SH-SY5Y (cell line): ENCODE measurements around the gene PLXNB1.

ENCODE experiments used
- GATA2 ChIP-seq: IDR thresholded peaks from 2 replicates; pipeline ENCODE4 v1.6.1; 2011; ENCODE audit warnings: mild to moderate bottlenecking, low read depth, low read length
- GATA3 ChIP-seq: IDR thresholded peaks from 2 replicates; pipeline ENCODE4 v1.6.1; 2011; ENCODE audit warnings: low read depth, mild to moderate bottlenecking, low read length, moderate library complexity

The PLXNB1 gene

DNA sequence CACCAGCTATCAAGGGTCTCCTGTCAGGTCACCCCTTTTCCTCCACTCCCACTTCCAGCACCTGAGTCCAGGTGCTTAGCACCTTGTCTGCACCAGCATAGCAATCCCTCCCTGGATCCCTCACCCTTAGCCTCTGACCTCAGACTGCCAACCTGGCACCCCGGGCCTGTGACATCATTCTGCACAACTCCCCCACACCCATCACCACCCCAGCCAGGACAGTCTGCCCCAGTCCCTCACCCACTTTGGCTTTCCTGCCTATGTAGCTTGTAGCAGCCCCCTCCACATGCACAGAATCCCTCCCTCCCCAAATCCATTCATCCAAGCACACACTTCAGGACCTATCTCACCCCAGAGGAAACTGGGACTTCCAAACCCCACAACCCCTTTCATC, 819 bp upstream of the PLXNB1 start:
- TF ChIP-seq GATA3 (no peak), GATA2 (no peak)

DNA sequence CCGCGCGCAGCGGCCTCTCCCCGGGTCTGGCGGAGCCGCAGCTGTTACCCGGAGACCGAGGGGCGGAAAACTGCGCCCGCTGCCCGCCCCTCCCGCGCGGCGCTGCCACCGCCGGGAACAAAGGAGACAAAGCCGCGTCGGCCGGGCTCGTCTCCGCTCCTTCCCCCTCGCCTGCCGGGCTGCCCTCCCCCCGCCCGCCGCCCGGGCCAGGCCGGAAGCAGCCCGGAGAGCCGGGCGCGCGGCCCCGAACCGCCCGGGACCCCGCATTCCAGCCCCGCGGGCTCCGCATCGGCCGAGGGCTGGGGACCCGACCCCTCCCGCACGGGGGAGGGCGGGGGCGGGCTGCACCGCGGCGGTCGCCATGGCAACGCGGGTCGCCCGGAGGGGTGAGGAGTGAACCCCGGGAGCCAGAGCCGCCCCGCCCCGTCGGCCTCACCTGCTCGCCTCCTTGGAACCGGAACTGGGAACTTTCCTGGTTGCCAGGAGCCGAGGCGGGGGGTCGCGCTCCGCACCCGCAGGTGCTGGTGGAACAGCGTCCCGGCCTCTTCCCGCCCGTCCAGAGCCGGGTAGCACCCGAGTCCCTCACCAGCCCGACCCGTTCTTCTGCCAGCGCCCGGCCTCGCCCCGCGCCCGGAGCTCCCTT, 448 bp downstream of the PLXNB1 start:
- TF ChIP-seq GATA3: no peak
- TF ChIP-seq GATA2: no peak

DNA sequence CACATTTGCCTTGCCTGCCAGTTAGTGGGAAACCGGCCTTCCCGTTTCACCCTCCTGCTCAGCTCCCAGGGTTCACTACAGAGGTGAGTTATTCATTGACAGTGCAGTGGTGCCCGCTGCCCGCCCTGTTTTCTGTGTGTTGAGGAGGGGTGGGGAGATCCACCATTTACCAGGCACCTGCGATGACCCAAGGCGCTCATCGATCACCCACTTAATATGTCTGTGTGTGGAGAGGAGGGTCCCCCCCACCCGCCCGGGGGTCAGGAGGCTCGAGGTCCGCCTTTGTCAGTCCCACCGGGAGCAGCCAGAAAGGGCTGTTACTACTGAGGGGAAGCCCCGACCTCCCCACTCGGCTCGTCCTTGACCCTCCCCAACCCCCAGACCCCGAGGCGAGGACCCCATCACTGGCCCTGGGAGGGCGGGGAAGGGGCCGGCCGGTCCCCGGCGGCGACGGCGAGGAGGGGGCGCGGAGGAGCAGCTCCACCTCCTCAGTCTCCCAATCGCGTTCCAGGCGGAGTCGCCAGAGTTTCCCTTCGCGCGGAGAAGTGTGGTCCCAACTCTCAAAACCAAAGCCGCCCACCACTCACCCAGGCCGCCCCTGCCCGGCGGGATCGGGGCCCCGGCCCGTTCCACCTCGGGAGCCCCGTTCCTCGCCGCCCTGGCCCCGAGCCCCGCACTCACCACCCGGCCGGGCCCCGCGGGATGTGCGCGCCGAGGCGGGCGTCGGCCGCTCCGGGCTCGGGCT, 1.1 kb downstream of the PLXNB1 start:
- TF ChIP-seq GATA2 (no peak), GATA3 (no peak)

DNA sequence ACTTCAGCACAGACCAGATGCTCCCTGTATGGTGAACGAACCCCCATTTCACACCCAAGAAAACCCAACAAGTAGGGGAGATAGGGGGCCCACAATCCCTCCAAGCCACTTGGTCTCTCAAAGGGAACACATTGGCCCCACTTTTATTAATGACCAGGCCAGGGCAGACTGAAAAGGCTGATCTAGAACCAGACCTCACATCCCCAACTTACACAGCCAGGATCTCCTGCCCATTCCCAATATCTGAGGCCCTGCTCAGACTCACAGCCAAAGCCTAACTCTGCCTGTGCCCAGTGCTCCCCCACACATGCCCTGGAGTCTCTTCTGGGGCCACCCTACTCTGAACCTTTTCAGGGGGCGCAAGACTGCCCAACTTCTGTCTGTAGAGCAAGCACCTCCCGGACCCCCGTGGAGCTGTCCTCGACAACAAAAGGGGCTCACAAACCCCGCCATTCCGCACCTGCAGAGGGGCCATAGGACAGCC, 1.8 kb downstream of the PLXNB1 start:
- no peak for TF ChIP-seq GATA3
- no peak for TF ChIP-seq GATA2

DNA sequence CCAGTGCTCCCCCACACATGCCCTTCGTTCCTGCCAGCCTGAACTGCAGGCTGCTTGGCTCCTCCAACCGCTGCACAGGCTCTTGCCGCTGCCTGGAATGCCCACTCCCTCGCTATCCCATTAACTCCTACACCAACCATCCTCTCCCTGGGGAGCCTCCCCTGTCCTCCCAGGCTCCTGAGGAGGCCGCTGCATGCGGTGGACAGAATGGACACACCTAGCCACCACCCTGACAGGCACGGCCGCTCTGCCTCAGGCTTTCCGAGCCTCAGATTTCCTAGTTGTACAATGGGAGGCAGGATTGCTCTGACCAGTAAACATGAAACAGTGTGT, 2.3 kb downstream of the PLXNB1 start:
- TF ChIP-seq GATA2 (no peak), GATA3 (no peak)

DNA sequence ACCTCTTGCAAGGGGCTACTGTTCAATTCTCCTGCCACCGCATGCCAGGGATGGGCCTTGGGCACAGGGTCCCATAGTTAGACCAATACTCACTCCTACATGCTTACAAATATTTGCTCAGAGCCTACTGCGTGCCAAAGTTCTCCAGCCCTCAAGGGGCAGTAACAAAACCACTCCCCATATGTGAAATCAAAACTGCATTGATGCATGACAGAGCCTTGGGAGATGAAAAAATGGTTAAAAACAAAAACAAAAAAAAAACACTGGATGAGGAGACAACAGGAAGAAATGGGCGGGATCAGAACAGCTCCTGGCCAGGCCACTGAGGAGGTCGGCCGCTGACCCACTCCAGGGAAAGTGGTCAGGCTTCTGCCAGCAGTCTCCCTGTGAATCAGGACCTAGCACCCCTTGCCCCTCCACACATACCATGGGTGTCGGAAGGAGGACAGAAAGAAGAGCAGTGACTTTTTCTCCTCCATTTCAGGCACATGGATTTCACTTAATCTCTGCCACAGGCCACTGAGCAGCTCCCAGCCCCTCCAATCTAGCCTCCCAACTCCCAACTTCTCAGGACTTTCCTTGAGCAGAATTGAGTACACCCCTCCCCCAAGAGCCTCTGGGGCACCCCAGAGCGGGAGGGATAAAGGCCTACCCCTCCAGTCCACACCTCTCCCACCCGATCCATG, 2.8 kb downstream of the PLXNB1 start:
- TF ChIP-seq GATA3: no peak

DNA sequence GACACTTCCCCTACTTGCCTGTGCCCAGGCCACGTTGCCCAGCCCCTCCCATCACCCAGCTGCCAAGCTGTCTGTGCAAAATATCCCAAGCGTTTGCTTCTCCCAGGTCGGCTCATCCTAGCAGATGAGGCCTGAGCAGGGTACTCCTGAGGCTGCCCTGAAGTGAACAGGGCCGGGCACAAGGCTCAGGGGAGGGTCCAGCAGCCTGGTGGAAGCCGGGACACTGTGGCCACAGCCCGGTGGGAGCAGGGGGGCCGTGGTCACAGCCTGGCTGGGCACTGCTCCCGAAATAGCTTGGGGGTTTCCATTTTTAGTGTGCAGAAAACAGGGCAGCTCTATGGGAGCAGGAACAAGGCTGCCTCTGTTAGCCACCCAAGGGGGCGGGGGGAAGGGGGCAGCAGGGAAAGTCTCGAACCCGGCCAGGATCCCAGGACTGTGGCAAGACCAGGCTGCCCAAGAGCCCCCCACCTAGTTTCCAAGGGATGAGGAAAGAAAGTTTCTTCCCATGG, 3.4 kb downstream of the PLXNB1 start:
- TF ChIP-seq GATA2 (no peak), GATA3 (no peak)

DNA sequence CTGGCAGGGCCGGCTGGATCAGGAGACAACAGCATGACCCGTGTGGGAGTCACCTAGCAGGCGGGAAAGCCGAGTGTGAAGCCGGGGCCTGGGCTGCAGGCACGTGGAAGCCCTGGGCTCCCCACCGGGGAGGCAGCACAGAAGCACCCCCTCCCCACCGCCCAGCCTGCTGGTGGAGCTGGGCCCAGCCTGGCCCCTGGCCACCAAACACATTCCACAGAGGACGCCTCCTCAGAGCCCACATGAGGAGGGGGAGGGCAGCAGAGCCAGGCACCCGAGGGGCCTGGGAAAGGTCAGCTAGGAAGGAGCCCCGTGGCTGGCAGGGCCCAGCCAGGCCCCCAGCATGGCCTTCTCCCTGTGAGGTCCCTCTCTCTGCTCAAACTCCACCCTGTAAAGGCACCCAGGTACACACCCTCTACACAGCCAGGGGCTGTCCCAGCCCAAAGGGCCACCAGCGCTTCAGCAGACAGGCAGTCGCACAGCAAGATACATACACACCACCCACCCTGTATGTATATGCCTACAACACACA, 4.5 kb downstream of the PLXNB1 start:
- TF ChIP-seq GATA3 (no peak), GATA2 (no peak)

DNA sequence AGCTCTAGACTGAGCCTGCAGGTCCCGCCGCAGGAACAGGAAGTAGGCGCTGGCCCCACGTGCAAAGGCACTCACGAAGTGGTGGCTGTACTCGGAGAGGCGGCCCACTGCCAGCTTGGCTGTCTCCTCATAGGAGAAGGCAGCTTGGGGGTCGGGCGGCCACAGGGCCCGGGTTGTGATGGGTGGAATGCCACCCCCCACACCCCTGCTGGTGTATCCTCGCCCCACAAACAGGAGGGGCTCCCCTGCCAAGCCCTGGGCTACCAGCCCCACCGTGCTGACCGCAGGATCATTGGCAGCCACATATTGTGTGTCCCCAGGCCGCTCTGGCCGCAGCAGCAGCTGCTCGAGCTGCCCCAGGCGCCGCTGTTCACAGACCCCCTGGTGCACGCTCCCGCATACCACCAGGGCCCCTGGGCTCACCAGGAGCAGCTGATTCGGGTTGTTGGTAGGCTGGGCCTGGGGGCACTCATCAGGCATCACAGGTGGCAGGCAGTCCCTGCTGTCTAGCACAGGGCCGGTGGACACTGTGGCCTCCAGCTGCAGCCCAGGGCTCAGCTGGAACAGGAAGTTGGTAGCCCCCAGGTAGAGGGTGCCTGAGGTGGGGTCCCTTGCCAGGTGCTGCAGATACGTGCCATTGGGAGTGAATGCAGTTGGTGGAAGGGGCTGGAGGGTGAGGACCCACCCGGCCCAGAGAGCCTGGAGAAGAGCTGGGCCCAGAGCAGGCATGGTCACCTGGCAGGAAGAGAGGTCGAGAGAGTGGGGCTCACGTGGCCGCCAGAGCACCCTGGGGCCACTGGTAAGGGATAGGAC, 5.8 kb downstream of the PLXNB1 start:
- no peak for TF ChIP-seq GATA2
- no peak for TF ChIP-seq GATA3

DNA sequence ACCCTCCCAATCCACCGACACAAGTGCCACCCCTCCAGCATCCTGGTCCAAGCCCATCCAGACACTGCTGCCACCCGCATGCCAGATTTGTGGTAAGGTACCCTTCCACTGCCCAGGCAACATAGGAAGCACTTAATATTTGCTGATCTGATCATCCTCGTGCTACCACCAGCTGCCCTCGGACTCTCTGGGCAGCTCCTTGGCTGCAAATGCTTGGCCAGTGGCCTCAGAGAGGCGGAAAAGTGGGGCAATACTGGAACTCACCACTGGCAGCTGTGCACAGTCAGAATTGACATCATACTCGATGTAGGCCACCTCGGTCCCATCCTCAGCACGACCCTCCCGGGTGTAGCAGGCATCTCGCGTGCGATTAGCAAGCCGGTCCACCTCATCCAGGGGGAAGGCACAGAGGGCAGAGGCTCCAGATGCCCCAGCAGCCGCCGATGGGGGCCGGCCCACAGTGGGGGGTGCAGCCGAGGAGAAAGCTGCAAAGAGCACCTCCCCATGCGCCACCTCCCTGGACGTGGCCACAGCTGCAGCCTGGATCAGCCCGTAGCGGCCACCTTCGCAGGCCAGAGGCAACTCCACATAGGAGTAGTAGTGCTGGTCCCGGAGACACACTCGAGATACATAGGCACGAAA, 6.5 kb downstream of the PLXNB1 start:
- TF ChIP-seq GATA3: no peak
- TF ChIP-seq GATA2: no peak

DNA sequence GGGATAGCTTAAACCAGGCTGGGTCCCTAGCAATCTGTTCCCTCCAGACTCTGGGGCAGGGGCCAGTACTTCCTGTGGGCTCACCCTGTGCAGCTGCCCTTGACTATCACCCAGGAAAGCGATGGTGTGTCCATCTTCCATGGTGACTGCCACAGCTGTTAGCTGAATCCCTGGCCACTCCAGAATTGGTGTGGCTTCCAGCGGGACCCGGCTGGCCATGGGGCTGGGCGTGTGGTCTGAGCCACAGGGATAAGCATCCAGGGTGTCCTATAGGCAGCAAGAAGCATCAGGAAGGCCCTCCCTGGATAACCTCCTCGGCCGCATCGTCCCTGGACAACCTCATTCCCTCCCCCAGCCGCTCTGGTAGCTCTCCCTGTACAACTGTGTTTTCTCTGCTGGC, 7.2 kb downstream of the PLXNB1 start:
- TF ChIP-seq GATA2 (no peak), GATA3 (no peak)

DNA sequence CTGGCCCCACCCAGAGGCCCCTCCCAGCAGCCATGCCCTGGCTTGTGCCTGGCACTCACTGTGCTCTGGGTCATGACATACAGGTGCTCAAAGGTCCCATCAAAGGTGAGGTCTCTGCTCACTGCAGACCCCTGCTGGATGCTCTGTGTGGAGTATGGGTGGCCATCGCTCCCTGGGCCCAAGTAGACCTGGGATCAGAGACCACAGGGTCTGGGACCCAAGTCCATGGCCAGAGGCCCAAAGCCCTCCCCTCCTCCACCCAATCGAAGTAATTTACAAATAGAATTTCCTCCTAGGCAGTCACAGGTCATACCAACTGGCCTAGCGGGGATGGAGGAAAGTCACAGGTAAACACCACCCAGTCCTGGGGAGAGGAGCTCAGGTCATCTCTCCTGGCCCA, 7.6 kb downstream of the PLXNB1 start:
- TF ChIP-seq GATA3 (no peak), GATA2 (no peak)

DNA sequence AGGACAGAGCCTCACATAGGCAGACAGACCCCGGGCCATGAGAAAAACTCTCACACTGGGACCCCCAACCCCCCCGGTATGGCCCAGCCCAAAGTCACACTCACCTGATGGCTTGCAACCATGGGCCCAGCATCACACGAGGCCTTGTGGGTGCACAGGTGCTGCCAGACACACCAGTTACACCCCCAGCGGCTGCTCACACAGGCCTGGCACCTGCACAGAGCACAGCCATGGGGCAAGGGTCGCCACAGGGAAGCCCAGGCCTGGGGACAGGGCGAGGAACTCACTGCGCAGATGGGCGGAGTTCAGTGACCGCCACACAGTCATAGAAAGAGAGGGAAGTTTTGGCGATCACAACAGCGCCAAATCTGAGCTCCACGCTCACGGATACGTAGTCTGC, 9.3 kb downstream of the PLXNB1 start:
- TF ChIP-seq GATA2: no peak
- no peak for TF ChIP-seq GATA3
